WTC11 (cell line): ENCODE measurements around the gene ALS2.

Experiments
- CTCF ChIP-seq: fragments of 200-600 bp; IDR thresholded peaks from 2 replicates; pipeline ENCODE4 v1.8.0; 2022; ENCODE audit warnings: antibody characterized with exemption
- ETV6 ChIP-seq: sonication (generic); formaldehyde crosslinking; IDR thresholded peaks from 2 replicates; pipeline ENCODE4 v1.8.1; 2022; ENCODE audit warnings: mild to moderate bottlenecking, missing genetic modification reagents
- MAX ChIP-seq: sonication (generic); formaldehyde crosslinking; IDR thresholded peaks from 2 replicates; pipeline ENCODE4 v1.8.0; 2022; ENCODE audit warnings: mild to moderate bottlenecking, missing genetic modification reagents
- NFYB ChIP-seq: sonication (generic); formaldehyde crosslinking; conservative IDR thresholded peaks from 2 replicates; pipeline ENCODE4 v1.8.0; 2022; ENCODE audit warnings: low read depth, missing genetic modification reagents
- PREB ChIP-seq: sonication (generic); formaldehyde crosslinking; IDR thresholded peaks from 2 replicates; pipeline ENCODE4 v1.8.1; 2022; ENCODE audit warnings: mild to moderate bottlenecking, missing genetic modification reagents, moderate library complexity, borderline replicate concordance
- SOX15 ChIP-seq: fragments of 250-450 bp; sonication (Bioruptor Pico); IDR thresholded peaks from 2 replicates; pipeline ENCODE4 v1.9.0; 2021; ENCODE audit warnings: mild to moderate bottlenecking
- SP1 ChIP-seq: sonication (generic); formaldehyde crosslinking; conservative IDR thresholded peaks from 2 replicates; pipeline ENCODE4 v1.8.1; 2022; ENCODE audit warnings: missing genetic modification reagents
- TEAD4 ChIP-seq: sonication (generic); formaldehyde crosslinking; IDR thresholded peaks from 2 replicates; pipeline ENCODE4 v1.8.0; 2022; ENCODE audit warnings: mild to moderate bottlenecking, missing genetic modification reagents
- ZNF121 ChIP-seq: sonication (generic); formaldehyde crosslinking; IDR thresholded peaks from 2 replicates; pipeline ENCODE4 v1.8.0; 2023; ENCODE audit warnings: missing genetic modification reagents
- ZNF138 ChIP-seq: sonication (generic); formaldehyde crosslinking; conservative IDR thresholded peaks from 2 replicates; pipeline ENCODE4 v1.8.1; 2022; ENCODE audit warnings: mild to moderate bottlenecking, moderate library complexity, missing genetic modification reagents

- TF ChIP-seq SP1 (no peak), PREB (no peak), CTCF (no peak), ZNF121 (CRISPR knock-in tag) (no peak), NFYB (CRISPR knock-in tag) (no peak), ZNF138 (CRISPR knock-in tag) (no peak), TEAD4 (CRISPR knock-in tag) (no peak), ETV6 (CRISPR knock-in tag) (no peak), SOX15 (CRISPR knock-in tag) (no peak), MAX (CRISPR knock-in tag) (no peak)
Observed at GRCh38 chr2:201824212-201824611, 43.5 kb upstream of the ALS2 start.
